PC-3 (cell line): ENCODE results near the gene USP2. TPM values are rescaled to one million over a fixed set of nuclear protein-coding genes. Genes with fewer than 3 reads are reported as not detected.
A peak's percentile ranks its signal among the peaks of the same experiment; 100 is the strongest.

Experiments
- ATAC-seq: fragments of 200-7000 bp; cut with Tn5 transposase; 2 replicates; pipeline ENCODE4 v1.9.1; 2020; ENCODE audit warnings: mild to moderate bottlenecking, moderate library complexity
- BruUV-seq: library from RNA; stranded (reverse); fragments of 400-500 nt; replicated peaks from 2 replicates; lab custom pipeline; 2021; lab: Mats Ljungman, UMichigan
- CTCF ChIA-PET: fragments of 300-600 bp; sonication (Branson Sonifier 250); formaldehyde crosslinking; loops from one replicate; lab custom pipeline; 2022; ENCODE audit warnings: antibody characterized with exemption; lab: Charles Lee
- POLR2A ChIA-PET: fragments of 300-600 bp; sonication (Branson Sonifier 250); formaldehyde crosslinking; loops from one replicate; lab custom pipeline; 2022; ENCODE audit warnings: antibody characterized with exemption; ENCODE audit not compliant: unreplicated experiment; lab: Charles Lee
- DNase-seq: peaks from one replicate; pipeline ENCODE4 v3.0.0-alpha.2; 2015
- H2AFZ ChIP-seq: fragments of 300-600 bp; sonication (generic); 2 replicates; pipeline ENCODE4 v1.6.0; 2016; ENCODE audit warnings: antibody characterized with exemption, low read length
- H3F3A ChIP-seq: fragments of 300-600 bp; sonication (generic); one replicate; pipeline ENCODE4 v1.6.0; 2017; ENCODE audit warnings: antibody characterized with exemption, low read length, control low read depth, mild to moderate bottlenecking; ENCODE audit not compliant: unreplicated experiment
- H3K27ac ChIP-seq: fragments of 300-600 bp; sonication (generic); 2 replicates; pipeline ENCODE4 v1.5.1; 2016; ENCODE audit warnings: mild to moderate bottlenecking, low read length
- H3K27me3 ChIP-seq: fragments of 300-600 bp; sonication (generic); 2 replicates; pipeline ENCODE4 v1.6.1; 2016; ENCODE audit warnings: low read length, mixed read lengths
- H3K36me3 ChIP-seq: fragments of 300-600 bp; sonication (generic); 2 replicates; pipeline ENCODE4 v1.6.1; 2016; ENCODE audit warnings: low read depth, mixed run types, low read length, mixed read lengths
- H3K4me1 ChIP-seq: fragments of 300-600 bp; sonication (generic); 2 replicates; pipeline ENCODE4 v1.5.1; 2016; ENCODE audit warnings: low read length; ENCODE audit not compliant: insufficient read depth
- H3K4me2 ChIP-seq: fragments of 300-600 bp; sonication (generic); 2 replicates; pipeline ENCODE4 v1.6.0; 2016; ENCODE audit warnings: low read length
- H3K4me3 ChIP-seq: fragments of 300-600 bp; sonication (generic); 2 replicates; pipeline ENCODE4 v1.5.1; 2016; ENCODE audit warnings: mild to moderate bottlenecking, low read length, mixed read lengths
- H3K79me2 ChIP-seq: fragments of 300-600 bp; sonication (generic); 2 replicates; pipeline ENCODE4 v1.6.1; 2017; ENCODE audit warnings: low read length, mixed read lengths
- H3K9ac ChIP-seq: fragments of 300-600 bp; sonication (generic); 2 replicates; pipeline ENCODE4 v1.6.0; 2016; ENCODE audit warnings: mild to moderate bottlenecking, low read length
- H3K9me2 ChIP-seq: fragments of 300-600 bp; sonication (generic); replicated peaks from 2 replicates; pipeline ENCODE4 v1.6.1; 2016; ENCODE audit warnings: mixed run types, low read length, mixed read lengths
- H3K9me3 ChIP-seq: fragments of 300-600 bp; sonication (generic); 2 replicates; pipeline ENCODE4 v1.6.1; 2016; ENCODE audit warnings: low read length, mixed read lengths
- H4K20me1 ChIP-seq: fragments of 300-600 bp; sonication (generic); 2 replicates; pipeline ENCODE4 v1.6.1; 2016; ENCODE audit warnings: low read length, mixed read lengths
- EZH2 ChIP-seq: fragments of 300-600 bp; sonication (generic); IDR thresholded peaks from one replicate; pipeline ENCODE4 v1.6.1; 2017; ENCODE audit warnings: antibody characterized with exemption, mild to moderate bottlenecking, low read length; ENCODE audit not compliant: unreplicated experiment
- EZH2phosphoT487 ChIP-seq: fragments of 300-600 bp; sonication (generic); IDR thresholded peaks from 2 replicates; pipeline ENCODE4 v1.6.1; 2018; ENCODE audit warnings: mild to moderate bottlenecking, antibody characterized with exemption, low read length, borderline replicate concordance
- intact Hi-C: fragments of 100-400 bp; cut with micrococcal nuclease; formaldehyde crosslinking; loops from 2 replicates; pipeline ENCODE4 v1.9.0; 2023
- total RNA-seq: library from RNA; depleted of rRNA; stranded (reverse); fragments of >200 nt; gene quantifications from 2 replicates; pipeline ENCODE4 v1.2.3, GENCODE V29; 2014
- TF ChIP-seq, protein P1 (sequence below): fragments of 300-600 bp; sonication (generic); conservative IDR thresholded peaks from 2 replicates; pipeline ENCODE4 v1.5.1; 2017; ENCODE audit warnings: antibody characterized with exemption, low read depth, mild to moderate bottlenecking, low read length

USP2 gene
- total RNA-seq, 1 experiment from 2014 or later: 1.8 TPM

GRCh38 chr11:119391275-119391674, 9.8 kb upstream of the USP2 start:
- no peak for DNase-seq
- no peak overlapping the region for H2AFZ ChIP-seq
- no peaks in the 10 kb centered on the region for H3F3A ChIP-seq
- no peak overlapping the region for H3K27ac ChIP-seq
- no peak for ATAC-seq
- peaks cover 4% of the 10 kb centered on the region; the same call in 1 of the 2 replicates for H3K4me1 ChIP-seq
- no peaks in the 10 kb centered on the region for H4K20me1 ChIP-seq
- intact Hi-C loops: no loop called here
- no peak overlapping the region for H3K4me3 ChIP-seq
- no peaks in the 10 kb centered on the region for H3K9me2 ChIP-seq
- H3K36me3 ChIP-seq: no peaks in the 10 kb centered on the region
- H3K27me3 ChIP-seq: no peaks in the 10 kb centered on the region
- TF ChIP-seq EZH2phosphoT487 (no peak), EZH2 (no peak)
- TF ChIP-seq, protein P1, sequence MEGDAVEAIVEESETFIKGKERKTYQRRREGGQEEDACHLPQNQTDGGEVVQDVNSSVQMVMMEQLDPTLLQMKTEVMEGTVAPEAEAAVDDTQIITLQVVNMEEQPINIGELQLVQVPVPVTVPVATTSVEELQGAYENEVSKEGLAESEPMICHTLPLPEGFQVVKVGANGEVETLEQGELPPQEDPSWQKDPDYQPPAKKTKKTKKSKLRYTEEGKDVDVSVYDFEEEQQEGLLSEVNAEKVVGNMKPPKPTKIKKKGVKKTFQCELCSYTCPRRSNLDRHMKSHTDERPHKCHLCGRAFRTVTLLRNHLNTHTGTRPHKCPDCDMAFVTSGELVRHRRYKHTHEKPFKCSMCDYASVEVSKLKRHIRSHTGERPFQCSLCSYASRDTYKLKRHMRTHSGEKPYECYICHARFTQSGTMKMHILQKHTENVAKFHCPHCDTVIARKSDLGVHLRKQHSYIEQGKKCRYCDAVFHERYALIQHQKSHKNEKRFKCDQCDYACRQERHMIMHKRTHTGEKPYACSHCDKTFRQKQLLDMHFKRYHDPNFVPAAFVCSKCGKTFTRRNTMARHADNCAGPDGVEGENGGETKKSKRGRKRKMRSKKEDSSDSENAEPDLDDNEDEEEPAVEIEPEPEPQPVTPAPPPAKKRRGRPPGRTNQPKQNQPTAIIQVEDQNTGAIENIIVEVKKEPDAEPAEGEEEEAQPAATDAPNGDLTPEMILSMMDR: no peak
- no peak overlapping the region for H3K9ac ChIP-seq
- no peak overlapping the region for H3K4me2 ChIP-seq
- no peaks in the 10 kb centered on the region for H3K9me3 ChIP-seq
- CTCF ChIA-PET: no interaction called here
- POLR2A ChIA-PET: no interaction called here
- no TSS peak for BruUV-seq
- no peaks in the 10 kb centered on the region for H3K79me2 ChIP-seq

DNA sequence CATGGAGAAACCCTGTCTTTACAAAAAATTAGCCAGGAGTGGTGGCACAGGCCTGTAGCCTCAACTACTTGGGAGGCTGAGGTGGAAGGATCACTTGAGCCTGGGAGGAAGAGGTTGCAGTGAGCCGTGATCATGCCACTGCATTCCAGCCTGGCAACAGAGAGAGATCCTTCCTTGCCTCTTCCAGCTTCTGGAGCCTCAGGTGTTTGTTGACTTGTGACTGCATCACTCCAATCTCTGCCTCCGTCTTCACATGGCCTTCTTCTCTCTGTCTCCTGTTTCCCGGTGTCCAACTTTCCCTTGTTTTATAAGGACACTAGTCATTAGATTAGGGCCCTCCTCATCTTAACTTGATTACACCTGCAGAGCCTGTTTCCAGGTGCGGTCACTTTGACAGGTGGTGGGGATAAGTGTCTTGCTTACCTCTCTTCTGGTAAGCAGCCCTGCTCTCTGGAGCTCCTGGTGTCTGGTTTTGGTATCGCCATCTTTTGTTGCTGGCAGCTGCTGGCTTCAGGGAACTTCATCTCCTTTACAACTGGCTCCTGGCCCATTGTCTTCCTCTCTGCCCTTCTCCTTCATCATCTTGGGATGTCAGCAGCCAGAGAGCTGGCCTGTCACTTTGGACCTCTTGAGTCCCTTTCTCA, 8.2 kb upstream of the USP2 start:
- peak; percentile 61 for DNase-seq
- Histone ChIP-seq H3F3A (no peaks in the 10 kb centered on the region), H3K9ac (no peak overlapping the region), H3K9me2 (no peaks in the 10 kb centered on the region), H3K4me3 (no peak overlapping the region), H3K4me2 (no peak overlapping the region), H3K9me3 (no peaks in the 10 kb centered on the region), H3K27ac (no peak overlapping the region), H4K20me1 (no peaks in the 10 kb centered on the region), H3K36me3 (no peaks in the 10 kb centered on the region), H3K4me1 (peaks cover 8% of the 10 kb centered on the region; the same call in 1 of the 2 replicates), H3K27me3 (no peaks in the 10 kb centered on the region), H3K79me2 (no peaks in the 10 kb centered on the region), H2AFZ (no peak overlapping the region)
- intact Hi-C loops: no loop called here
- ChIA-PET POLR2A (no interaction called here), CTCF (no interaction called here)
- no peak for ATAC-seq
- no TSS peak for BruUV-seq
- TF ChIP-seq EZH2phosphoT487: no peak
- no peak for TF ChIP-seq EZH2
- TF ChIP-seq, protein P1: peak; percentile 55

- no peaks in the 10 kb centered on the region for H3K27me3 ChIP-seq
- ATAC-seq (no peak), DNase-seq (no peak)
- no peak overlapping the region for H3K9ac ChIP-seq
- H3K4me3 ChIP-seq: no peak overlapping the region
- ChIA-PET CTCF (no interaction called here), POLR2A (no interaction called here)
- H3K9me3 ChIP-seq: no peaks in the 10 kb centered on the region
- BruUV-seq: no TSS peak
- H3K27ac ChIP-seq: no peak overlapping the region
- no peaks in the 10 kb centered on the region for H3K9me2 ChIP-seq
- TF ChIP-seq, protein P1: no peak
- TF ChIP-seq EZH2phosphoT487 (no peak), EZH2 (no peak)
- H3F3A ChIP-seq: no peaks in the 10 kb centered on the region
- no peak overlapping the region for H3K4me2 ChIP-seq
- no peaks in the 10 kb centered on the region for H4K20me1 ChIP-seq
- H3K79me2 ChIP-seq: no peaks in the 10 kb centered on the region
- intact Hi-C loops: no loop called here
- no peaks in the 10 kb centered on the region for H3K36me3 ChIP-seq
- H2AFZ ChIP-seq: no peak overlapping the region
- H3K4me1 ChIP-seq: peaks cover 8% of the 10 kb centered on the region; the same call in 1 of the 2 replicates
These were observed 6.6 kb upstream of the USP2 start for GRCh38 chr11:119388103-119388502.
